IMR-90 (cell line): Measurements from ENCODE around the gene TSKS. TPM values are rescaled to one million over a fixed set of nuclear protein-coding genes. Genes with fewer than 3 reads are reported as not detected.

ENCODE experiments used
- ATAC-seq: fragments of 200-7000 bp; cut with Tn5 transposase; 2 replicates; pipeline ENCODE4 v1.9.1; 2020; ENCODE audit warnings: low read depth, mild to moderate bottlenecking, moderate library complexity
- BruUV-seq: library from RNA; stranded (reverse); fragments of 400-500 nt; replicated peaks from 2 replicates; lab custom pipeline; 2021; lab: Mats Ljungman, UMichigan
- CTCF ChIA-PET: fragments of 300-600 bp; formaldehyde crosslinking; extraction: SDS; loops from one replicate; lab custom pipeline; 2021; ENCODE audit warnings: antibody characterized with exemption; lab: Yijun Ruan, JAX
- POLR2A ChIA-PET: fragments of 300-600 bp; sonication (Branson Sonifier 250); formaldehyde crosslinking; loops from one replicate; lab custom pipeline; 2022; ENCODE audit warnings: antibody characterized with exemption; ENCODE audit not compliant: unreplicated experiment; lab: Charles Lee
- DNase-seq: peaks from one replicate; pipeline ENCODE4 v3.0.0; 2013
- H2AFZ ChIP-seq: replicated peaks from 2 replicates; pipeline ENCODE3; 2013; ENCODE audit warnings: low read length, mild to moderate bottlenecking; ENCODE audit not compliant: poor library complexity
- H2AK5ac ChIP-seq: 2 replicates; pipeline ENCODE4 v1.6.1; 2013; ENCODE audit warnings: low read depth, low read length, inconsistent platforms
- H2AK9ac ChIP-seq: replicated peaks from 2 replicates; pipeline ENCODE3; 2013; ENCODE audit warnings: mild to moderate bottlenecking, low read depth, low read length, moderate library complexity; ENCODE audit not compliant: poor library complexity
- H2BK120ac ChIP-seq: 2 replicates; pipeline ENCODE4 v1.6.1; 2013; ENCODE audit warnings: low read depth, low read length, inconsistent platforms
- H2BK15ac ChIP-seq: 3 replicates; pipeline ENCODE4 v1.6.1; 2013; ENCODE audit warnings: low read depth, low read length, inconsistent platforms
- H2BK20ac ChIP-seq: 2 replicates; pipeline ENCODE4 v1.6.1; 2013; ENCODE audit warnings: low read depth, mild to moderate bottlenecking, inconsistent platforms, low read length, moderate library complexity
- H2BK5ac ChIP-seq: 2 replicates; pipeline ENCODE4 v1.6.1; 2013; ENCODE audit warnings: mild to moderate bottlenecking, low read depth, low read length, inconsistent platforms; ENCODE audit not compliant: poor library complexity, severe bottlenecking
- H3K14ac ChIP-seq: replicated peaks from 2 replicates; pipeline ENCODE4 v1.6.1; 2013; ENCODE audit warnings: low read depth, low read length, inconsistent platforms
- H3K18ac ChIP-seq: 2 replicates; pipeline ENCODE4 v1.6.1; 2013; ENCODE audit warnings: low read depth, low read length, control low read depth
- H3K23ac ChIP-seq: 2 replicates; pipeline ENCODE4 v1.6.1; 2013; ENCODE audit warnings: low read depth, low read length, inconsistent platforms
- H3K27ac ChIP-seq: 2 replicates; pipeline ENCODE4 v1.5.1; 2013; ENCODE audit warnings: mild to moderate bottlenecking, control low read depth, low read length; ENCODE audit not compliant: insufficient read depth
- H3K27me3 ChIP-seq: 2 replicates; pipeline ENCODE4 v1.6.1; 2013; ENCODE audit warnings: low read length; ENCODE audit not compliant: control insufficient read depth, insufficient read depth
- H3K36me3 ChIP-seq: 2 replicates; pipeline ENCODE4 v1.6.1; 2013; ENCODE audit warnings: low read length, mixed read lengths; ENCODE audit not compliant: control insufficient read depth, insufficient read depth
- H3K4ac ChIP-seq: 2 replicates; pipeline ENCODE4 v1.6.1; 2013; ENCODE audit warnings: low read depth, low read length, inconsistent platforms
- H3K4me1 ChIP-seq: 2 replicates; pipeline ENCODE4 v1.6.1; 2013; ENCODE audit warnings: low read length, mixed read lengths; ENCODE audit not compliant: control insufficient read depth, insufficient read depth
- H3K4me2 ChIP-seq: 2 replicates; pipeline ENCODE4 v1.6.1; 2013; ENCODE audit warnings: low read depth, mild to moderate bottlenecking, control low read depth, low read length, moderate library complexity
- H3K4me3 ChIP-seq: 2 replicates; pipeline ENCODE4 v1.5.1; 2013; ENCODE audit warnings: low read depth, mild to moderate bottlenecking, control low read depth, low read length, moderate library complexity; ENCODE audit not compliant: insufficient read depth
- H3K56ac ChIP-seq: 2 replicates; pipeline ENCODE4 v1.6.1; 2013; ENCODE audit warnings: low read length, inconsistent platforms; ENCODE audit not compliant: insufficient read depth; ENCODE audit errors: extremely low read depth
- H3K79me1 ChIP-seq, 2 experiments: 2 replicates each; pipeline ENCODE4 v1.6.1; 2013; ENCODE audit warnings: low read length in 2 of 2, inconsistent platforms in 1 of 2, low read depth in 1 of 2
- H3K9ac ChIP-seq: 2 replicates; pipeline ENCODE4 v1.6.1; 2013; ENCODE audit warnings: low read depth, low read length, control low read depth
- H3K9me1 ChIP-seq: 2 replicates; pipeline ENCODE4 v1.6.1; 2013; ENCODE audit warnings: low read length, inconsistent platforms; ENCODE audit not compliant: insufficient read depth
- H3K9me3 ChIP-seq: 2 replicates; pipeline ENCODE4 v1.6.1; 2013; ENCODE audit warnings: low read length; ENCODE audit not compliant: control insufficient read depth, insufficient read depth
- H4K20me1 ChIP-seq: 2 replicates; pipeline ENCODE4 v1.6.1; 2013; ENCODE audit warnings: low read length, inconsistent platforms; ENCODE audit not compliant: insufficient read depth
- H4K5ac ChIP-seq: 2 replicates; pipeline ENCODE4 v1.6.1; 2013; ENCODE audit warnings: mild to moderate bottlenecking, low read depth, low read length, control low read depth
- H4K8ac ChIP-seq, 2 experiments: 2 replicates each; pipeline ENCODE4 v1.6.1; 2013; ENCODE audit warnings: low read depth in 2 of 2, low read length in 2 of 2, control low read depth in 1 of 2, inconsistent platforms in 1 of 2
- H4K91ac ChIP-seq: 2 replicates; pipeline ENCODE4 v1.6.1; 2013; ENCODE audit warnings: low read depth, low read length, inconsistent platforms; ENCODE audit not compliant: insufficient read depth
- BHLHE40 ChIP-seq: fragments of 150-350 bp; IDR thresholded peaks from 2 replicates; pipeline ENCODE4 v1.6.1; 2016; ENCODE audit warnings: mild to moderate bottlenecking, low read depth, low read length
- CHD1 ChIP-seq: IDR thresholded peaks from 2 replicates; pipeline ENCODE4 v1.6.1; 2012; ENCODE audit warnings: low read depth, low read length, improper control_type of control experiment
- FOS ChIP-seq: fragments of 150-350 bp; IDR thresholded peaks from 2 replicates; pipeline ENCODE4 v1.6.1; 2016; ENCODE audit warnings: low read depth, low read length
- RFX5 ChIP-seq: IDR thresholded peaks from 2 replicates; pipeline ENCODE4 v1.8.0; 2012; ENCODE audit warnings: low read depth, mild to moderate bottlenecking, low read length, moderate library complexity
- USF2 ChIP-seq: fragments of 150-350 bp; IDR thresholded peaks from 2 replicates; pipeline ENCODE4 v1.6.1; 2017; ENCODE audit warnings: mild to moderate bottlenecking, antibody characterized with exemption, low read length, low read depth
- WGBS, 2 experiments: methylation state at CpG; one replicate each; pipeline versions ENCODE4 v1.1.5 to v1.1.7; 2013; ENCODE audit warnings: missing lambda C conversion rate in 2 of 2; ENCODE audit not compliant: insufficient read length in 1 of 2; ENCODE audit errors: extremely low coverage in 2 of 2; 5-methylcytosine and 5-hydroxymethylcytosine counted together
- dilution Hi-C: fragments of 300-500 bp; cut with HindIII; formaldehyde crosslinking; loops from one replicate; pipeline ENCODE4 v1.14.3; 2018; ENCODE audit warnings: low sequenced_read_pairs; ENCODE audit not compliant: unreplicated experiment
- in situ Hi-C: fragments of 300-500 bp; cut with MboI; formaldehyde crosslinking; loops from 3 replicates; pipeline ENCODE4 v1.14.3; 2019; ENCODE audit warnings: low sequenced_read_pairs, inconsistent platforms, mixed read lengths
- intact Hi-C: fragments of 100-400 bp; cut with micrococcal nuclease; formaldehyde crosslinking; loops from 2 replicates; pipeline ENCODE4 v1.10.0; 2022
- polyA plus RNA-seq, 3 experiments: library from polyadenylated mRNA; depleted of rRNA; stranded (reverse); fragments of >200 nt; gene quantifications; 2 replicates each; pipeline ENCODE4 v1.2.3, GENCODE V29; 2012; ENCODE audit warnings: low replicate concordance in 1 of 3
- total RNA-seq: library from RNA; depleted of rRNA; stranded (reverse); fragments of >200 nt; gene quantifications from 2 replicates; pipeline ENCODE4 v1.2.3, GENCODE V29; 2012

TSKS gene
- total and polyA plus RNA-seq, 2 of the 4 experiments (the other 2 are of a cell fraction) = not detected

- Histone ChIP-seq H4K20me1 (no peaks in the 10 kb centered on the region), H3K4me2 (peak overlapping the region; percentile 13; the same call in 1 of the 2 replicates), H2AK5ac (peak overlapping the region; percentile 31; the same call in 1 of the 2 replicates), H3K18ac (peak overlapping the region; percentile 2; the same call in 1 of the 2 replicates), H3K14ac (no peak overlapping the region), H3K27ac (peak overlapping the region; percentile 15; the same call in 1 of the 2 replicates), H3K9me1 (0 out of 2 replicates have a peak, but pooled peaks cover 2% of the 10 kb centered on the region), H3K9ac (no peak overlapping the region), H2BK5ac (peak overlapping the region; percentile 51), H2BK15ac (no peak overlapping the region), H2BK120ac (no peak overlapping the region; the same call in 1 of the 2 replicates), H3K27me3 (no peaks in the 10 kb centered on the region), H2AK9ac (peak overlapping the region; percentile 87), H3K36me3 (no peaks in the 10 kb centered on the region), H4K8ac (peak overlapping the region in 1 of 2 experiments; percentile 13; a peak in 1 of 4 replicates), H3K23ac (no peak overlapping the region; the same call in 1 of the 2 replicates), H3K79me1 (no peaks in the 10 kb centered on the region), H3K9me3 (peaks cover 5% of the 10 kb centered on the region), H3K4me1 (peaks cover 3% of the 10 kb centered on the region; the same call in 1 of the 2 replicates), H3K56ac (no peak overlapping the region), H4K91ac (no peak overlapping the region), H2AFZ (peak overlapping the region; percentile 84), H3K4me3 (no peak overlapping the region), H2BK20ac (no peak overlapping the region), H4K5ac (0 out of 2 replicates have a peak overlapping the region, but pooled peaks have one; percentile 1), H3K4ac (no peak overlapping the region)
- WGBS, 2 experiments = 50% methylated on average over 2 of the region's 6 CpGs; no CpG with 5 or more reads in 1 of the 2 experiments
- BruUV-seq = no TSS peak
- DNase-seq = peak; percentile 37
- ATAC-seq = peak; percentile 87
- POLR2A ChIA-PET = no interaction called here
- CTCF ChIA-PET = interaction anchor here (0.6 to 0.7 kb wide), 3 partner anchors 73 to 541 kb away, joined by 3 to 4 read pairs (median 4); no protein-coding TSS in a partner anchor
- in situ Hi-C loops = no loop called here
- dilution Hi-C loops = no loop called here
- intact Hi-C loops = no loop called here
- peak; percentile 95 for TF ChIP-seq USF2
- no peak for TF ChIP-seq CHD1
- no peak for TF ChIP-seq FOS
- TF ChIP-seq BHLHE40 = peak; percentile 27; the same call in 1 of the 2 replicates
- no peak for TF ChIP-seq RFX5
Measured at GRCh38 chr19:49749055-49749716, 13.9 kb downstream of the TSKS start.
